ENCODE data around the gene WSB1.
"Not testable (repeated sequence)": the region's sequence is repeated elsewhere in the genome, so short reads cannot be mapped to it uniquely, and the experiment has no call there.

The WSB1 gene

DNA sequence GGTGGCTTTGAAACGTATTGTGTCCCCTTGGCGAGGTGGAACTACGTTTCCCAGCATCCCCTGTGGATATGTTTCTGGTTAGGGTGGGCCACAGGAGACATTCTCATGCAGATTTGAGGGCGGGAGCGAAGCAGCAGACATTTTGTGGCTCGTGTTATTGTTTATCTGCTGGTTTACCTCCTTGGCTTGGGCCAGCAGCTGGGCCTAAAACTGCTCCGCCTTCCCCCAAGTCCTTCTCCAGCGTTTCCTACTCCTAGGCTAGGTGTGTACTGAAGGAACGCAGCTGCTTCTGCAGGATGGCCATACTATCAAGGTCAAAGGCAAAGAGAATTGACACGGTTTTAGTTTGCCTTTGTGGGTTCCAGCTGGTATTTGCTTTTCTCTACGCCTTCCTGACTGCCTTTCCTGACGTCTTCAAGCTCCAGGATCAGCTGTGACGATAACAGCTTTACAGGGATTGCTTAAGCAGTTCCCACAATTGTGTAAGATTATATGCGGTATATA is 17.2 kb upstream of the WSB1 start:
- Histone ChIP-seq H3K4me3 (ENCODE audit: insufficient read depth, low read depth, low read length, poor library complexity, severe bottlenecking) (no peak overlapping the region), H3K27me3 (replicated peaks; ENCODE audit: control insufficient read depth, insufficient read depth, low read length, poor library complexity, severe bottlenecking) (no peaks in the 10 kb centered on the region), H3K27ac (ENCODE audit: insufficient read depth, low read length, poor library complexity, severe bottlenecking) (no peak overlapping the region), H3K36me3 (ENCODE audit: control insufficient read depth, insufficient read depth, low read length) (no peaks in the 10 kb centered on the region), H3K4me1 (ENCODE audit: control insufficient read depth, insufficient read depth, low read length, poor library complexity, severe bottlenecking) (no peaks in the 10 kb centered on the region), H3K9me3 (ENCODE audit: control insufficient read depth, low read length) (no peaks in the 10 kb centered on the region)
- DNase-seq: no peak

DNA sequence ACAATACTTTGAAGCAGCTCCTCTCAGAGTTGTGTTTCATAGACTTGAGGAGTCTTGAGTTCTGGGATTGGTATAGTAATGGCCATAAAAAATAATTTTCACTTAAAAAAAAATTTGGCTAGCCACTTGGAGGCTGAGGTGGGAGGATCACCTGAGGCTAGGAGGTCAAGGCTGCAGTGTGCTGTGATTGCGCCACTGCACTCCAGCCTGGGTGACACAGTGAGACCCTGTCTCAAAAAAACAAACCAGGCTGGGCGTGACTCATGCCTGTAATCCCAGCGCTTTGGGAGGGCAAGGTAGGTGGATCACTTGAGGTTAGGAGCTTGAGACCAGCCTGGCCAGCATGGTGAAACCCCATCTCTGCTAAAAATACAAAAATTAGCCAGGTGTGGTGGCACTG is 14.8 kb upstream of the WSB1 start:
- not testable (repeated sequence) for H3K4me1 ChIP-seq (ENCODE audit: control insufficient read depth, insufficient read depth, low read length, poor library complexity, severe bottlenecking)

DNA sequence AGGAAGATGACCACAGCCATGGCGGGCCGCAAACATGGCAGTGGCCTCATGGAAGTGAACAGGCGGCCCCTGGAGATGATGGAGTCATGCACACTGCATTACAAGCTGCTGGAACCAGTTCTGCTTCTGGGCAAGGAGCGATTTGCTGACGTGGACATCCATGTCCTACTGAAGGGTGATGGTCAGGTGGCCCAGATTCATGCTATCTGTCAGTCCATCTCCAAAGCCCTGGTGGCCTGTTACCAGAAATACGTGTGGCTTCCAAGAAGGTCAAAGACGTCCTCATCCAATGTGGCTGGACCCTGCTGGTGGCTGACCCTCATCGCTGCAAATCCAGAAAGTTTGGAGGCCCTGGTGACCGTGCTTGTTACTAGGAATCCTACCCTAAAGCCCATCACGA is 13.4 kb upstream of the WSB1 start:
- no peaks in the 10 kb centered on the region for H3K36me3 ChIP-seq (ENCODE audit: control insufficient read depth, insufficient read depth, low read length)
- no peaks in the 10 kb centered on the region for H3K9me3 ChIP-seq (ENCODE audit: control insufficient read depth, low read length)
- no peak overlapping the region for H3K27ac ChIP-seq (ENCODE audit: insufficient read depth, low read length, poor library complexity, severe bottlenecking)
- H3K27me3 ChIP-seq (replicated peaks; ENCODE audit: control insufficient read depth, insufficient read depth, low read length, poor library complexity, severe bottlenecking): no peaks in the 10 kb centered on the region
- no peak overlapping the region for H3K4me3 ChIP-seq (ENCODE audit: insufficient read depth, low read depth, low read length, poor library complexity, severe bottlenecking)
- H3K4me1 ChIP-seq (ENCODE audit: control insufficient read depth, insufficient read depth, low read length, poor library complexity, severe bottlenecking): no peaks in the 10 kb centered on the region
- no peak for DNase-seq

More for the DNA sequence above, 14.8 kb upstream of the WSB1 start:
- not testable (repeated sequence) for DNase-seq; H3K27me3 ChIP-seq (replicated peaks; ENCODE audit: control insufficient read depth, insufficient read depth, low read length, poor library complexity, severe bottlenecking); H3K4me3 ChIP-seq (ENCODE audit: insufficient read depth, low read depth, low read length, poor library complexity, severe bottlenecking); H3K27ac ChIP-seq (ENCODE audit: insufficient read depth, low read length, poor library complexity, severe bottlenecking); H3K9me3 ChIP-seq (ENCODE audit: control insufficient read depth, low read length); H3K36me3 ChIP-seq (ENCODE audit: control insufficient read depth, insufficient read depth, low read length)

DNA sequence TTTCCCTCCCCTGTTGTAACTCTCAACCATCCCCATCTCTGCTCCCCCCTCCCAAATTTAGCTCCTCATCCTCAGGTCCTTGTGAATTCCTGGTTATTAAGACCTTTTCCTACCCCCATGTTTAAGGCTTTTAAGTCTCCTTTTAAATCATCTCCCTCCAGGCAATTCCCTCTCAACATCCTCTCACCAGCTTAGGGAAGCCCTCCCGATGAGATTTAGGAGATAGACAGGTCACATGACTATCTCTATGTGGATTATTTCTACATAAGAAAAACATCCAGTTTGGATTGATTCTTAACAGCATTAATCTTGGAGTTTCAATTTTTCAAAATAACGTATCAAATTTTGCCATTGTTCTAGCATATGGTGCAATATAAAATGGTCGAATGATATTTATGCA is 12.5 kb upstream of the WSB1 start:
- no peak for DNase-seq
- Histone ChIP-seq H3K27me3 (replicated peaks; ENCODE audit: control insufficient read depth, insufficient read depth, low read length, poor library complexity, severe bottlenecking) (no peaks in the 10 kb centered on the region), H3K4me3 (ENCODE audit: insufficient read depth, low read depth, low read length, poor library complexity, severe bottlenecking) (no peak overlapping the region), H3K4me1 (ENCODE audit: control insufficient read depth, insufficient read depth, low read length, poor library complexity, severe bottlenecking) (no peaks in the 10 kb centered on the region), H3K27ac (ENCODE audit: insufficient read depth, low read length, poor library complexity, severe bottlenecking) (no peak overlapping the region), H3K36me3 (ENCODE audit: control insufficient read depth, insufficient read depth, low read length) (no peaks in the 10 kb centered on the region), H3K9me3 (ENCODE audit: control insufficient read depth, low read length) (no peaks in the 10 kb centered on the region)

DNA sequence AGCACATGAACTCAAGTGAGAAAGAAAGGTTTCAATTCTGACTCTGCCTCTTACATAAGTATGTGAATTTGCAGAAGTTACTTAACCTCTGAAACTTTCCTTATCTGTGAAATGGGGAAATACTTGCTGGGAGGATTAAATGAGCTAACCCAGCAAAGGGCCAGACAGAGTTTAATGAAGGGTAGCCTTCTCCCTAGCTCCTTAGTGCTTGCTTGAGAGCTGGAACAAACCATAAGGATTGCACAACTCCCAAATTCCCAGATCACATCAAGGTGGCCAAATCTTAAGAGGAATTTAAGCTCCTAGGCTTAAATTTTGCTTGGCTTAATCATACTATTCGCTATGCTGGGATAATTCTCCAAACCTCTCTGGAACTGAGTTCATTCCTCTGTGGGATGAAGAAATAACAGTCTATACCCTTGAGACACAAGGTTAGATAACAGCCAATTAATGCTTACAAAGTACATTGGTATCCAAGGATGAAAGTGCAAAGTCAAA is 11.8 kb upstream of the WSB1 start:
- Histone ChIP-seq H3K4me1 (ENCODE audit: control insufficient read depth, insufficient read depth, low read length, poor library complexity, severe bottlenecking) (no peaks in the 10 kb centered on the region), H3K27ac (ENCODE audit: insufficient read depth, low read length, poor library complexity, severe bottlenecking) (no peak overlapping the region), H3K9me3 (ENCODE audit: control insufficient read depth, low read length) (no peaks in the 10 kb centered on the region), H3K4me3 (ENCODE audit: insufficient read depth, low read depth, low read length, poor library complexity, severe bottlenecking) (no peak overlapping the region), H3K36me3 (ENCODE audit: control insufficient read depth, insufficient read depth, low read length) (no peaks in the 10 kb centered on the region), H3K27me3 (replicated peaks; ENCODE audit: control insufficient read depth, insufficient read depth, low read length, poor library complexity, severe bottlenecking) (no peaks in the 10 kb centered on the region)
- no peak for DNase-seq

DNA sequence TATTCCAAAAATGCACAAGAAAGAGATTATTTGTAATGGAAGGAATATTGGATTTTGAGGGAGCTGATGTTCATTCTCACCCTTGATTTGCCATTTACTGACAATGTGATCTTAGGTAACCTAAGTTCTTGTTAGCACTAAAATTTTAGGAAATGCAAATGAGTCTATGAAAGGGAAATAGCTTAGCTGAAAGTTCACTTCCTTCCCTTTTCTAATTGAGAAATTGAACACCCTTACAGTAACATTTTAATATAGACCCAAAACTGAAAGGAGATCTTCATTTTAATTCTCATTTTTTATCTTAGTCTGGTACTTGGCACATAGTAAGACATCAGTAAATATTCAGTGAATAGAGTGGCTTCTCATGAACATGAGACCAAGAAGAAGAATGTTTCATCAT is 10.9 kb upstream of the WSB1 start:
- Histone ChIP-seq H3K4me3 (ENCODE audit: insufficient read depth, low read depth, low read length, poor library complexity, severe bottlenecking) (no peak overlapping the region), H3K27me3 (replicated peaks; ENCODE audit: control insufficient read depth, insufficient read depth, low read length, poor library complexity, severe bottlenecking) (no peaks in the 10 kb centered on the region), H3K9me3 (ENCODE audit: control insufficient read depth, low read length) (no peaks in the 10 kb centered on the region), H3K36me3 (ENCODE audit: control insufficient read depth, insufficient read depth, low read length) (no peaks in the 10 kb centered on the region), H3K4me1 (ENCODE audit: control insufficient read depth, insufficient read depth, low read length, poor library complexity, severe bottlenecking) (no peaks in the 10 kb centered on the region), H3K27ac (ENCODE audit: insufficient read depth, low read length, poor library complexity, severe bottlenecking) (no peak overlapping the region)
- no peak for DNase-seq

DNA sequence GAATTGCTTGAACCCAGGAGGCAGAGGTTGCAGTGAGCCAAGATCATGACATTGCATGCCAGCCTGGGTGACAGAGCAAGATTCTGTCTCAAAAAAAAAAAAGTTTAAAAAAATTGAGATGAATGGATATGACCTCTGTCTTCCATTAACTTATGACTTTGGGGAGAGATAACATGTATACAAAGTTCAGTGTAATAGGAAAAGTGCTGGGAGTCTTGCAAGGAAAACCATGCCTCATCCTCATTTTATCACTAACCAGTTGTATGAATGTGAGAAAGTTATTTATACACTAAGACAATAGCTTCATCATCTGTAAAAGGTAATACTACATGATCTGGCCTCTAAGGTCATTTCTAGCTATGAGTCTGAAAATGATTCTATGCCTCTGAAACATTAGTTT is 10.2 kb upstream of the WSB1 start:
- DNase-seq: no peak
- H3K27ac ChIP-seq (ENCODE audit: insufficient read depth, low read length, poor library complexity, severe bottlenecking): no peak overlapping the region
- no peaks in the 10 kb centered on the region for H3K4me1 ChIP-seq (ENCODE audit: control insufficient read depth, insufficient read depth, low read length, poor library complexity, severe bottlenecking)

DNA sequence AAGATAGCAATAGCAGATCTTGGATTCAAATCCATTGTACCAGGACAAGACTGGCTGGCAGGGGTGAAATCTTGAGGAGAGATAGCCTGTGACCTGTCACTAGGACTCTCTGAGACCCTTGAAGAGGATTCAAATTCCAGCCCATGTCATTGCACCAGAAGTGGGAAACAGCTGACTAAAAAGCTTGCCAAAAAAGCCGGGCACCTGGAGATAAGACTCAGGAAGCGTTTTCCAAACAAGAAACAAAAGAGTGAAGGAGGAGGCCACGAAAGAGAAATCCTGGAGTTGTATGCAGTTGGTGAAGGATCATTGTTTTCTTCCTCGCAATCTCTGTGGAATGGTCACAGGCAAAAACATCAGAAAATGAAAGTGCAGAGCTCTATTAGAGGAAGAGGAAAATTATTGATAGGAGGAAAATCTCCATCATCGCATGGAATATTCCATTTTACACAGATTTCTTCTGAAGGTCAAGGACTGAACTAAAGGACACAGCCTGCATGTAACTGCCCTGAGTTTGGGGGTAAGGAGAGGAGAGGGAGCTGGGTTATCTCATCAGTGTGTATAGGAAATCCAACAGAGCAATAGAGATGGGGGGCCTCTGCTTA is 9.0 kb upstream of the WSB1 start:
- H3K4me3 ChIP-seq (ENCODE audit: insufficient read depth, low read depth, low read length, poor library complexity, severe bottlenecking): no peak overlapping the region

More for the DNA sequence above, 10.2 kb upstream of the WSB1 start:
- Histone ChIP-seq H3K9me3 (ENCODE audit: control insufficient read depth, low read length) (no peaks in the 10 kb centered on the region), H3K27me3 (replicated peaks; ENCODE audit: control insufficient read depth, insufficient read depth, low read length, poor library complexity, severe bottlenecking) (no peaks in the 10 kb centered on the region), H3K36me3 (ENCODE audit: control insufficient read depth, insufficient read depth, low read length) (no peaks in the 10 kb centered on the region), H3K4me3 (ENCODE audit: insufficient read depth, low read depth, low read length, poor library complexity, severe bottlenecking) (no peak overlapping the region)

DNA sequence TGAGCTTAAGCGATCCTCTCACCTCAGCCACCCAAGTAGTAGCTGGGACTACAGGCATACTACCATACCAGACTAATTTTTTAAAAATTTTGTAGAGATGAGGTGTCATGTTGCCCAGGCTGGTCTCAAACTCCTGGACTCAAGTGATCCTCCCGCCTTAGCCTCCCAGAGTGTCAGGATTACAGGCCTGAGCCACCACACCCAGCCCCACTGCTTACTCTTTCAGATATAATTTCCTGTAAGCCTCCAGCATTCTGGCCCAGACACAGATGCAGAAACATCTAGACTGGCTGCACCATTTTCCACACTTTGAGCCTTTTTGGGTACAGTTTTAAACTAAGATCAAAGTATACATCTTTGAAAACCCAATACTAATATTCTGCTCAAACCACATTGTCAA is 8.4 kb upstream of the WSB1 start:
- no peak for DNase-seq
- no peak overlapping the region for H3K4me3 ChIP-seq (ENCODE audit: insufficient read depth, low read depth, low read length, poor library complexity, severe bottlenecking)
- no peaks in the 10 kb centered on the region for H3K36me3 ChIP-seq (ENCODE audit: control insufficient read depth, insufficient read depth, low read length)
- no peak overlapping the region for H3K27ac ChIP-seq (ENCODE audit: insufficient read depth, low read length, poor library complexity, severe bottlenecking)
- no peaks in the 10 kb centered on the region for H3K4me1 ChIP-seq (ENCODE audit: control insufficient read depth, insufficient read depth, low read length, poor library complexity, severe bottlenecking)
- H3K27me3 ChIP-seq (replicated peaks; ENCODE audit: control insufficient read depth, insufficient read depth, low read length, poor library complexity, severe bottlenecking): no peaks in the 10 kb centered on the region
- H3K9me3 ChIP-seq (ENCODE audit: control insufficient read depth, low read length): no peaks in the 10 kb centered on the region

More for the DNA sequence above, 9.0 kb upstream of the WSB1 start:
- no peaks in the 10 kb centered on the region for H3K9me3 ChIP-seq (ENCODE audit: control insufficient read depth, low read length)
- H3K4me1 ChIP-seq (ENCODE audit: control insufficient read depth, insufficient read depth, low read length, poor library complexity, severe bottlenecking): no peaks in the 10 kb centered on the region
- H3K36me3 ChIP-seq (ENCODE audit: control insufficient read depth, insufficient read depth, low read length): no peaks in the 10 kb centered on the region
- DNase-seq: no peak
- no peaks in the 10 kb centered on the region for H3K27me3 ChIP-seq (replicated peaks; ENCODE audit: control insufficient read depth, insufficient read depth, low read length, poor library complexity, severe bottlenecking)
- H3K27ac ChIP-seq (ENCODE audit: insufficient read depth, low read length, poor library complexity, severe bottlenecking): no peak overlapping the region

DNA sequence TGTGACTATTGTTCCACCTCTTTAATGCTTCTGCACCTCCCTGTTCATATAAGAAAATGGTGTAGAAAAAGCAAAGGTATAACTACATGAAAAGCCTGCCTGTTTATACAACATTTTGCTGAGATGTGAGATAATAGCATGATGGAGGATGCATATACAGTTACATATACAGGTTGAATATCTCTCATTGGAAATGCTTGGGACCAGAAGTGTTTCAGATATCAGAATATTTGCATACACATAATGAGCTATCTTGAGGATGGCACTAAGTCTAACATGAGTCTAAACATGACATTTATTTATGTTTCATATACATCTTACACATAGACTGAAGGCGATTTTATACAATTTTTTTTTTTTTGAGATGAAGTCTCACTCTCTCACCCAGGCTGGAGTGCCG is 5.7 kb upstream of the WSB1 start:
- Histone ChIP-seq H3K27ac (ENCODE audit: insufficient read depth, low read length, poor library complexity, severe bottlenecking) (no peak overlapping the region), H3K27me3 (replicated peaks; ENCODE audit: control insufficient read depth, insufficient read depth, low read length, poor library complexity, severe bottlenecking) (no peaks in the 10 kb centered on the region), H3K4me1 (ENCODE audit: control insufficient read depth, insufficient read depth, low read length, poor library complexity, severe bottlenecking) (peaks cover under 1% of the 10 kb centered on the region), H3K36me3 (ENCODE audit: control insufficient read depth, insufficient read depth, low read length) (no peaks in the 10 kb centered on the region), H3K9me3 (ENCODE audit: control insufficient read depth, low read length) (no peaks in the 10 kb centered on the region), H3K4me3 (ENCODE audit: insufficient read depth, low read depth, low read length, poor library complexity, severe bottlenecking) (no peak overlapping the region)
- DNase-seq: no peak

Measured in effector memory CD4-positive, alpha-beta T cell (primary cell).